DMS53 treated with DMSO at 0.1 percent for 48 hours (cell line): ENCODE data around the gene IDS.
"Not testable (repeated sequence)": the region's sequence is repeated elsewhere in the genome, so short reads cannot be mapped to it uniquely, and the experiment has no call there.

Experiments used
- DNase-seq: peaks from one replicate; lab custom pipeline; 2025; ENCODE audit not compliant: unreplicated experiment; lab: John Stamatoyannopoulos, UW

IDS gene

GRCh38 chrX:149527705-149528104, 22.6 kb upstream of the IDS start:
- DNase-seq = peak; percentile 30

GRCh38 chrX:149526318-149527033, 21.4 kb upstream of the IDS start:
- DNase-seq = not testable (repeated sequence)

- DNase-seq = not testable (repeated sequence)
Observed at GRCh38 chrX:149525903-149526302, 20.8 kb upstream of the IDS start.

GRCh38 chrX:149525389-149525788, 20.3 kb upstream of the IDS start:
- DNase-seq = peak; percentile 8

- DNase-seq = peak; percentile 45
Observed at GRCh38 chrX:149522916-149523315, 17.8 kb upstream of the IDS start.

GRCh38 chrX:149521438-149521837, 16.3 kb upstream of the IDS start:
- no peak for DNase-seq

- not testable (repeated sequence) for DNase-seq
Observed at GRCh38 chrX:149520636-149521277, 15.7 kb upstream of the IDS start.

- DNase-seq = no peak
Observed at GRCh38 chrX:149518236-149518635, 13.1 kb upstream of the IDS start.

- DNase-seq = no peak
Observed at GRCh38 chrX:149517308-149517707, 12.2 kb upstream of the IDS start.

GRCh38 chrX:149516604-149517003, 11.5 kb upstream of the IDS start:
- DNase-seq = no peak

- no peak for DNase-seq
Observed at GRCh38 chrX:149515954-149516602, 11.0 kb upstream of the IDS start.

GRCh38 chrX:149513825-149514428, 8.8 kb upstream of the IDS start:
- DNase-seq = no peak

GRCh38 chrX:149512225-149512885, 7.2 kb upstream of the IDS start:
- DNase-seq = peak; percentile 24

GRCh38 chrX:149511081-149511480, 6.0 kb upstream of the IDS start:
- DNase-seq = no peak

- no peak for DNase-seq
Observed at GRCh38 chrX:149510386-149510785, 5.3 kb upstream of the IDS start.

GRCh38 chrX:149508467-149508866, 3.4 kb upstream of the IDS start:
- DNase-seq = no peak

- no peak for DNase-seq
Observed at GRCh38 chrX:149506349-149506748, 1.2 kb upstream of the IDS start.

- DNase-seq = no peak
Observed at GRCh38 chrX:149505671-149506070, 565 bp upstream of the IDS start.

GRCh38 chrX:149504226-149504914, 736 bp downstream of the IDS start:
- no peak for DNase-seq

GRCh38 chrX:149503446-149503845, 1.7 kb downstream of the IDS start:
- DNase-seq = peak; percentile 10

- not testable (repeated sequence) for DNase-seq
Observed at GRCh38 chrX:149502923-149503322, 2.2 kb downstream of the IDS start.
